ENCODE data around the gene RPL35. TPM values are rescaled to one million over a fixed set of nuclear protein-coding genes. Genes with fewer than 3 reads are reported as not detected.

Gene RPL35
- total RNA-seq, 1 donor from 2014 or later = 621 TPM

DNA sequence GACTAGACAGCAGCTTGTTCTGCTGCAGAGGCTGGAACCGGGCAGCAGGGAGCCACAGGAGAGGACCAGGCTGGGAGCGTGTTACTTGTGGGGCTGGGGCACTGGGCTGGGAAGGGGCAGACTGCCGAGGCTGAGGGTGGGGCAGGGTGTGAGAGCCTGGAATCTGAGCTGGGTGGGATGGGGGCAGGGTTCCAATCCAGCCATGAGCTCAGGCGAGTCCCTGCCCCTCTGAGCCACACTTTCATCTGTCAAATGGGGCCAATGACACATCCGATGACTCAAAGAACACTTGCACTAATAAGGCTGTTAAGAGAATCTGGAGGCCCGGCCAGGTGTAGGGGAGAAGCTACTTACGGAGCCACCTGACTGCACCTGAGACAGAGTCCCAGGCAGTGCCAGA is 27.2 kb downstream of the RPL35 start:
- intact Hi-C loops (cut with DNase I) = no loop called here
- DNase-seq (peak; percentile 48), ATAC-seq (ENCODE audit: poor library complexity) (peak; percentile 9)

DNA sequence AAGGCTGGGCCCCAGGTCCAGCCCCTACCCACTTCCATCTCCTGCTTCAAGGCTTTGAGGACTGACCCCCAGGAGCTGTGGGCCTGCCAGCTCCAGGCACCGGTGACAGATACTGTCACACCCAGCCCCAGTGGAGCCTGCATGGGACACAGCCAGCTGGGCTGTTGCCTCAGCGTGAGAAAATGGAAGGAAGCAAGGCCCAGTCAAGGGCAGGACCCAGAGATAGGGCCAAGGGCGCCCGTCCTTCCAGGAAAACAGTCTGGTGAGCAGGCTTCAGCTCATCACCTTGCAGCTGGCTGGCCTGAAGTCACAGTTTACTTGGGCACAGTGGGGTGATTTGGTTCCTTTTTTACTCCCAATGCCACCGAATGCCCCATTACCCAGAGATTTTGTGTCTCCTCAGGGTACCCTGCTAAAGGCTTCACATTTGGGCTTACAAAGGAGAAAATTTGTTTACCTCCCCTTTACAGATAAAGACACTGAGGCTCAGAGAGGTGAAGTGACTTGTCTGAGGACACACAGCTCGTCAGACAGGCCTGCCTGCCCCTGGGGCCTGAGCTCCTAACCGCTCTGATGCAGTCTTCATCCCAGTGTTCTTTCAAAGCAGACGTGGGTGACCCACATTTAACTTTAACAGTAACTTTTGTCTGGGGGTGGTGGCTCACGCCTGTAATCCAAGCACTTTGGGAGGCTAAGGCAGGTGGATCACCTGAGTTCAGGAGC is 30.0 kb downstream of the RPL35 start:
- intact Hi-C loops (cut with DNase I) = no loop called here
- peak; percentile 90 for DNase-seq
- peak; percentile 90 for ATAC-seq (ENCODE audit: poor library complexity)

DNA sequence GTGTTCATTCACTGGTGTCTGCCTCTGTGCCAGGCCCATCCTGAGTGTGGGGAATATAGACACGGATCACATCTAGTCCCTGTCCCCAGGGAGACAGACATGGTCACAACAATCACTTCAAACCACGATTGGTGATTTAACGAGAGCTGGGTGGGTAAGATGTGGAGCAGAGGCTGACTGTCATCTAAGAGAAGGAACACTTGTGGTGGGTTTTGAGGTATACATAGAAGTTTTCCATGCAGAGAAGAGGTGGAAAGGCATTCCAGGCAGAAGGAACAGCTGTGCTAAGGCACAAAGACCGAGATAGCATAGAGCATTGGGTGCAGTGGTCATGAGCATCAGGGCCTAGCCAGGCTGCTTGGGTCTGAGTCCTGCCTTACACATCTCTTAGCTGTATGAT is 31.2 kb downstream of the RPL35 start:
- intact Hi-C loops (cut with DNase I) = no loop called here
- ATAC-seq (ENCODE audit: poor library complexity) (no peak), DNase-seq (no peak)

DNA sequence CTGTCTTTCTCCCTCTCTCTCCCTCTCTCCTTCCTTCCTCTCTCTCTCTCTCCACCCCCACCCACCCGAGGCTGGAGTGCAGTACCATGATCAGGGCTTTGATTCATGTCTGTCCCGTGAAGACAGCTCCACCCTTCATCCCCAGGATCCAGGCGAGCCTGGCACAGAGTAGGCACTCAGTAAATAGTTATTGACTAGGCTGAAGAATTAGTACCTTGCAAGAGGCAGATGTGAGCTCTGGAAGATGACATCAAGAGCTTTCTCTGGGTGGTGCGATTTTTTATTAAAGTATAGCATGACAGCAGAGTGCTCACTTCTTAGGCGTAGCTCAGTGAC is 32.5 kb downstream of the RPL35 start:
- ATAC-seq (ENCODE audit: poor library complexity) (no peak), DNase-seq (no peak)
- intact Hi-C loops (cut with DNase I) = no loop called here

DNA sequence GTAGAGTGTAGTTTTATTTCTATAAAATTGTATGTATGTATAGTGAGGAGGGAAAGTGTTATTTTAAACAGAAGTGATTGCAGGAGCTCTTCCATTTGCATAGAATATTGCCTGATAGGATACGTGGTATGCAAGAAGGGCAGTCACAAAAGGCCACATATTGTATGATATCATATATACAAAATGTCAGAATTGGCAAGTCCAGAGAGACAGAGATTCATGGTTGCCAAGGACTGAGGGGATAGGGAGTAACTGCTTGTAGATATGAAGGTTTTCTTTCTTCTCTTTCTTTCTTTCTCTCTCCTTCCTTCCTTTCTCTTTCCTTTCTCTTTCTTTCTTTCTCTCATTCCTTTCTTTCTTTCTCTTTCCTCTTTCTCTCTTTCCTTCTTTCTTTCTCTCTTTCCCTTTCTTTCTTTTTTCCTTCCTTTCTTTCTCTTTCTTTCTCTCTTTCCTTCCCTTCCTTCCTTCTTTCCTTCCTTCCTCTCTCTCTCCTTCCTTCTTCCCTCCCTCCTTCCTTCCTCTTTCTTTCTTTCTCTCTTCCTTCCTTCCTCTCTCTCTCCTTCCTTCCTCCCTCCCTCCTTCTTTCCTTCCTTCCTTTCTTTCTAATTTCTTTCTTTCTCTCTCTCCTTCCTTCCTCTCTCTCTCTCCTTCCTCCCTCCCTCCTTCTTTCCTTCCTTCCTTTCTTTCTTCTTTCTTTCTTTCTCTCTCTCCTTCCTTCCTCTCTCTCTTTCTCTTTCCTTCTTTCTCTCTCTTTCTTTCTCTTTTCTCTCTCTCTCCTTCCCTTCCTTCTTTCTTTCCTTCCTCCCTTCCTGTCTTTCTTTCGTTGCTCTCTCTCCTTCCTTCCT is 33.0 kb downstream of the RPL35 start:
- DNase-seq (no peak), ATAC-seq (ENCODE audit: poor library complexity) (no peak)
- intact Hi-C loops (cut with DNase I) = no loop called here

DNA sequence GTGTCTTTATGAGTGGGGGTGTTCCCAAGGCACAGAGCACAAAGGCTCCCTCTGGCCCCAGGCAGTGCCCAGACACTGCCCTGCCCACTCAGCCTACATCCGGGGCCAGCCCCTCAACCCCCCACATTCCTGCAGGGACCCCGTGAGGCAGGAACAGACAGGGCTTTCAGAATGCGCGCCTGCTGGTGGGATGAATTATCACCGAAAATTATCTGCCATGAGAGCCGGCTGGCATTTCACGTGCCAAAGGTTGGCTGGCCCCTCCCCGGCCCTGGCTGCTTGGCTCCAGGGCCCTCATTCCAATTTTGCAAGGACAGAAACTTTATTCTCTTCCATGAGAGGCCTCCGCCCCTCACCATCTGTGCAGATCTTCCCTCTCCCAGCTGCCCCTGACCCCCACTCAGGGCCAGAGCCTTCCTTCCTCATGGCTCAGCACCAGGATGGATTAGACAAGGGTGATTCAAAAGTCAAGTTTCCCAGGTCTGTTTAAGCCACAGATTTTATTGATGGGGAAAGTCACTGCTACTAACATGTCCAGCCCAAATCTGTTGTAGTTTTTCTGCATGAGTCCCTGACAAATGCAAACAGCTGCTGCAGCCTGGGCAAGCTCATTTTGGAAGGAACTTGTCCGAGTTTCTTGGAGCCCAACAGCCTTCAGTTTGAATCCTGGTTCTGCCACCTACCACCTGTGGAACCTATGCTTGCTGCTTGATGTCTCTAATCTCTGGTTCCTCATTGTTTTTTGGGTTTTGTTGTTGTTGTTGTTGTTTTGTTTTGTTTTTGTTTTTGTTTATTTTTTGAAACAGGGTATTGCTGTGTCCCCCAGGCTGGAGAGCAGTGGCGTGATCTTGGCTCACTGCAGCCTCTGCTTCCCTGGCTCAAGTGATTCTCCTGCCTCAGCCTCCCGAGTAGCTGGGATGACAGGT is 40.8 kb downstream of the RPL35 start:
- ATAC-seq (ENCODE audit: poor library complexity) (no peak), DNase-seq (no peak)
- intact Hi-C loops (cut with DNase I) = no loop called here

DNA sequence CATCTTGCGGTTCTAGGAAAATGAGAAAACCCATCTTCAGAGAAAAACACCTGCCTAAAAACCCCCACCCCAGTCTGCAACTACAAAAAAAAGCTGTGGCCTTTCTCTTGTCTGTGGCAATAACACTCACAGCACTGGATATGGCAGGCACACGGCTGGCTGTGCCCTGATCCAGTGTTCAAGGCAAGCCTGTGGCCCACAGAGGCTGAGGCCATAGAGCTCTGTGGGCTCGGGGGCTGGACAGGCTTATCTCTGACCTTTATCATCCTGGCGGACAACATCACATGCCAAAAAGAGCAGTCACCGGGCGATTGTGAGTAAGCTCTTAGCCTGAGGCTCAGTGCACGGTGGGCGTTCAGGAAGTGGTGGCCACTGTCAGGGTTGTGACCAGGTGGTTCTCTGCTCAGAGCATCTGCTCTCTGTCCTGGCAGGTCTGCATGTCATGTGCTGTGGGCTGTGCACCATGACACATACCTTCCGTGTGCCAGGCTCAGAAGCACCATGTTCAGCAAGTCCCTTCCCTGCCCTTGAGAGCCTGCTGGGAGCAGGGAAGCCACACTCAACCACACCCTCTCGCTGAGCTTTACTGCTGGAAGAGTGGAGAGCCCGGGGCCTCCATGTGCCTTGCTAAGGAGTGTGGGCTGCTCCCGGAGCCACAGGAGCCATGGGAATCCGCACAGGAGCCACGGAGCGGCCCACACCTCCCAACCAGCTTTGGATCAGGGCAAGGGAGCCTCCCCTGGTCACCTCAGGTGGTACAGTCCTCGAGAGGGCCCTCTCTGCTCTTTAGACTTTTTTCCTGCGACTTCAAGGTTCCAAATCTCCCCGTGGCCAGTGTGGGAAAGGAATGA is 43.1 kb downstream of the RPL35 start:
- peak; percentile 76 for ATAC-seq (ENCODE audit: poor library complexity)
- intact Hi-C loops (cut with DNase I) = no loop called here
- no peak for DNase-seq

DNA sequence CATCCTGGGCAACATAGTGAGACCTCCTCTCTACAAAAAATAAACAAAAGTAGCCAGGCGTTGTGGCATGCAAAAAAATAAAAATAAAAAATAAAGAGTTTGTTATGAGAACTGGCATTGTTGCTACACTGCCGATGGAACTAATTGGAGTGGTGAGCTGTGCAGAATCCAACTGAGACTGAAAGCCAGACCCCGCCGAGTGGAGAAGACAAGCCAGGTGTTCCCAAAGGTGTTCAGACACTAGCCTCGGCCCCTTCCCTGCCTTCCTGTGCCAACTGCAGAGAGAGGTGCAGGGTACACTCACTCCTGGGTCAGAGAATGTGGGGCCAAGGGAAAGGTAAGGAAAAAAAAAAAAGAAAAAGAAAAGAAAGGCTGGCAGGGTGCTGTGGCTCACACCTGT is 46.2 kb downstream of the RPL35 start:
- no peak for DNase-seq
- ATAC-seq (ENCODE audit: poor library complexity) = no peak
- intact Hi-C loops (cut with DNase I) = no loop called here

DNA sequence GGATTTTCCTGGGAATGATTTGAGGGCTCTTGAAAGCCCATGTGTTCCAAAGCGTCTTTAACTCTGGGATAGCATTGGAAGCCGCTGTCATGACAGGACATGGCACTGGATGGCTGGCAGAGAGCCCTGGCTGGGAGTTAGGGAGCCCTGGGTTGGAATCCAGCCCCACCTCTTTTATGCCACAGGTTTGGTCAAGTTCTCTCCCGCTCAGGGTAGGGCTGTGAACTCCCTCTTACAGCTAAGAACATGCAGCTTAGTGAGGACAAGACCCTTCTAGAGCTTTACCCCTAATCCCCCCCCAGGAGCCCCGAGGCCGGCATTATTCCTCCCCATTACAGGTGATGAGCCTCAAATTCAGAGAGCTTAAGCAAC is 47.6 kb downstream of the RPL35 start:
- no peak for DNase-seq
- intact Hi-C loops (cut with DNase I) = no loop called here
- no peak for ATAC-seq (ENCODE audit: poor library complexity)

DNA sequence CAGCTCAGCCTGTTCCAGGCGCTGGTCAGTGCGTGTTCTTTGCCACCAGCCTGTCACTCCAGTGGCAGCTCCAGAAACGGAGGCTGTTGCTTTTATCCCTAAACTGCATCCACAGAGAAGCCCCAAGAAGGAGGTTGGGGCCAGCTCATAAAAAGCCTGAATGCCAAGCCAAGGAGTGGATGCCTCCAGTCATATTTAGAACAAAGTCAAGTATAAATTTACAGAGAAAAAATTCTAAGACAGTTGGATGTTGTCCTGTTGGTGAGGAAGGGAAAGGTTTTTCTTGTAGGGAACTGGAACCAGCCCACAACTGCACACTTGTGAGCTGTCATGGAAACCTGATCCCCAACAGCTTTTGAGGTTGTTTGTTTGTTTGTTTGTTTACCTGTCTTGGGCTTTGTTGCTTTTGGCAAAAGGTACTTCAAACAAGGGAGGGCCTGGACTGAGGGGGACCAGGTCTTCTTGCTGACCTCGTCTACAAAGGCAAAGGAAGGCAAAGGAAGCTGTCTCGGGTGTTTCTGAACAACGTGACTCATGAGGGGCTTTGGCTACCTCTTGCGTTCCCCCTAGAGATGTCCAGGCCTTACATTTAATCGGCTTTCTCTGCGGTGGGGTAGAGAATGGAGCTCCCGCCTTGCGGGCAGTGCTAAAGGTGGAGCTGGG is 48.1 kb downstream of the RPL35 start:
- DNase-seq (no peak), ATAC-seq (ENCODE audit: poor library complexity) (no peak)
- intact Hi-C loops (cut with DNase I) = no loop called here

DNA sequence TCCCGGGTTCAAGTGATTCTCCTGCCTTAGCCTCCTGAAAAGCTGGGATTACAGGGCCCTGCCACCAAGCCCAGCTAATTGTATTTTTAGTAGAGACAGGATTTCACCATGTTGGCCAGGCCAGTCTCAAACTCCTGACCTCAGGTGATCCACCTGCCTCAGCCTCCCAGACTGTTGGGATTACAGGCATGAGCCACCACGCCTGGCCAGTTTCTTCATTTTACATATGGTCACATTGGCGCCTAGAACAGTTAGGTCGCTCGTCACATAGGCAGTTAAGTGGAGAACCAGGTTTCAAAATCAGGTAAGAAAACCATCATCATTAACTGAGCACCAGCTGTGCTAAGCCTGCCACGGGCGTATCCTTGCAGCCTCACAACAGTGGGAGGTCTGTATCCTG is 48.7 kb downstream of the RPL35 start:
- intact Hi-C loops (cut with DNase I) = no loop called here
- DNase-seq (no peak), ATAC-seq (ENCODE audit: poor library complexity) (no peak)

DNA sequence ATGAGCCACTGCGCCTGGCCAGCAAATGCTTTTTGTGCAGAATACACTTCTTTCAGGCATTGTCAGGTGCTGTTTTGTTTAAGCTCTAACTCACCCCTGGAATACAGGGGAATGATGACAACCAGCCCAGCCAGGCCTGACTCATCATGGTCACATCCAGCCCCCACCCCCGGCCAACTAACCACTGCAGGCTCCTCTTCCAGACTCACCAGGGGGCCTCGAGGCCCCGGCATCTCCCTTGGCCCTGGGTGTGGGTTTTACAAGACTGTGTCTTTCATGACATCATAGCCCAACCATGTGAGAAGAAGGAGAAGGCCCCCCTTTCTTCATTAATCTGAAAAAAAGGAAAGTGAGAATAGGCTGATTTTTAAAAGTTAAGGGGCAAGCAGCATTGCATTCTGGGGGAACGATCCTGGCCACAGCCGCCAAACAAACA is 49.3 kb downstream of the RPL35 start:
- intact Hi-C loops (cut with DNase I) = no loop called here
- peak; percentile 70 for DNase-seq

DNA sequence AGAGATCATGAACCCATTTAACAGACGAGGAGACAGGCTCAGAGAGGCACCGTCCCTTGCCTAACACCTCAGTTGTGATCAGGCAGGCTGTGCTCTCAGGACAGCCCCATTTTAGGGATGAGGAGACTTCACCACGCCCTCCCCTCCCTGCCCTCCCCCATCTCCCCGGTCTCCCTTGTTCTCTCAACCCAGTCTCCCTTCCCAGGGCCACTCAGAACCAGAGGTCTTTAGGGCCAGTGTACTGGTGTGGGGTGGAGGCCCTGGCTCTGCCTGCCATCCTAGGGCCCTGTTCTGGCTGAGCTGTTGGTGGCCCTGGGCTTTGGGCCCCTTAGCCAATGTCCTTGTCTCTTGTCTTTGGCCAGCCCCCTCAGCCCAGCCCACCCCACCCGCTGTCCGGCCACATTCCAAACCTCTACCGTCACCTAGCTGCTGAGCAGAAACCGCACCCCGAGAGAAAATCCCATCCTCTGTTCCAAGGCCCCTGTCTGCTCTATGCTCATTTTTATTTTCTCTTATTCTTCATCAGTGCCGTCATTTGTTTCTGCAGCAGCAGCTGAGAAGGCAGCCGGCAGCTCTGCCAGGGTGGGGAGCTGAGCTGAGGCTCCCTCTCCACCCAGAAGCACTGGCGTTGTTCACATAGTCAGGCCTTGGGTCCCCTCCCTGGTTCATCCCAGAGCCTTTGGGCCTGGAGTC is 50.9 kb downstream of the RPL35 start:
- DNase-seq (no peak), ATAC-seq (ENCODE audit: poor library complexity) (peak; percentile 38)
- intact Hi-C loops (cut with DNase I) = no loop called here

More for the DNA sequence above, 49.3 kb downstream of the RPL35 start:
- peak; percentile 46 for ATAC-seq (ENCODE audit: poor library complexity)

DNA sequence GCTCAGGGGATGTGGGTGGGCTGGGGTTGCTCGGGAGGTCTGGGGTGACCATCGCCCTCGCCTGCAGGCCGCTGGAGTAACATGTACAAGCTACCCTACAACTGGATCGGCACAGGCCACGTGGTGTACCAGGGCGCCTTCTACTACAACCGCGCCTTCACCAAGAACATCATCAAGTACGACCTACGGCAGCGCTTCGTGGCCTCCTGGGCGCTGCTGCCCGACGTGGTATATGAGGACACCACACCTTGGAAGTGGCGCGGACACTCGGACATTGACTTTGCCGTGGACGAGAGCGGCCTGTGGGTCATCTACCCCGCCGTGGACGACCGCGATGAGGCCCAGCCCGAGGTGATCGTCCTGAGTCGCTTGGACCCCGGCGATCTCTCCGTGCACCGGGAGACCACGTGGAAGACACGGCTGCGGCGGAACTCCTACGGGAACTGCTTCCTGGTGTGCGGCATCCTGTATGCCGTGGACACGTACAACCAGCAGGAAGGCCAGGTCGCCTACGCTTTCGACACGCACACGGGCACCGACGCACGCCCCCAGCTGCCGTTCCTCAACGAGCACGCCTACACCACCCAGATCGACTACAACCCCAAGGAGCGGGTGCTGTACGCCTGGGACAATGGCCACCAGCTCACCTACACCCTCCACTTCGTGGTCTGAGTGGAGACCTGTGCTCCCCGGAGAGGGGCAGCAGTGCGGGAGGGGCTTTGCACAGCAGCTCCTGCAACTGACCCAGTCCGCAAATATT is 51.8 kb downstream of the RPL35 start:
- ATAC-seq (ENCODE audit: poor library complexity) (no peak), DNase-seq (no peak)
- intact Hi-C loops (cut with DNase I) = no loop called here

DNA sequence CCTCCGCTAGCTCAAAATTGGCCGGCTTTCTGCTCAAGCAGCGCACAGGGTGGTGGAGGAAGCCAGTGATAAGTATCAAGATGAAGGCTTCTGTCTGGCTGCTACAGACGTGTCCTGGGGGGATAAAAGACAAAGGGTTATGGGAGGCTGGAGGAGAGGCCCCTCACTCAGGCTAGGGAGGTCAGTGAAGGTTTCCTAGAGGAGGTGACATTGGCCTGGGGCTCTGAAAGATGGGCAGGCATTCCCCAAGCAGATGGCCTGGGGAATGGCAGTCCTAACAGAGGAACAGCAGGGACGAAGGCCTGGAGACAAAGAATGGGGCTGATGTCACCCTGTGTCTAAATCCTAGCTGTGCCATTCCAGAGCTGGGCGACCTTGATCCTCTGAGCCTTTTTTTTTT is 52.5 kb downstream of the RPL35 start:
- DNase-seq (no peak), ATAC-seq (ENCODE audit: poor library complexity) (no peak)
- intact Hi-C loops (cut with DNase I) = no loop called here

DNA sequence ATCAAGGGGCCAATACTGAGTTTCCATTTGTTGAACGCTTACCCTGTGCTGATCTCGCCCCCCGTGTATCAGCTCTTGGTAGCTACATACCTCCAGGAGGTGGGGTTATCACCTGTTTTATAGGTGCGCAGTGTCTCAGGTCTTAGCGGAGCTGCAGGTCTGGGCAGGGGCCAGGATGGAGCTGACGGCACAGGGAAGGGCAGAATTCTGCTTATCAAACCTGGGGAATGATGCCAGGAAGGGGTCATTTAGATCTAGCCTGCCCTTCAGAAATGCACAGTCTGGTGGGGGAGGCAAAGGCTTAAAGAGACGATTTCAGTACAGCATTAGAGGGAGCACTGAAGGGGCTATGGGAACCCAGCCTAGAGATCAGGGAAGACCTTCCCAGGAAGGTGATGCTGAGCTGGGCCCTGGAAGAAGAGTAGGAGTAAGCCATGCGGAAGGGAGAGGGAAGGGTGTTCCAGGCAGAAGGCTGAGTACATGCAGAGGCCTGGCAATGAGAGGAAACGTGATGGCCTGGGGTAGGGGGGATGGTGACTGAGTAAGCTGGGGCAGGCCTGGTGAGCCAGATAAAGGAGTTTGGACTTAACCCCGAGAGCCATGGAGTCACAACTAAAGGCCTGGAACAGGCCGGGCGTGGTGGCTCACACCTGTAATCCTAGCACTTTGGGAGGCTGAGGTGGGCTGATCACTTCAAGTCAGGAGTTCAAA is 53.4 kb downstream of the RPL35 start:
- intact Hi-C loops (cut with DNase I) = no loop called here
- DNase-seq = no peak
- no peak for ATAC-seq (ENCODE audit: poor library complexity)
